Measurements from ENCODE around the gene HP. TPM values are rescaled to one million over a fixed set of nuclear protein-coding genes. Genes with fewer than 3 reads are reported as not detected.
A peak's percentile ranks its signal among the peaks of the same experiment; 100 is the strongest.
"Not testable (repeated sequence)": the region's sequence is repeated elsewhere in the genome, so short reads cannot be mapped to it uniquely, and the experiment has no call there.

HP gene
- 10 to 100 TPM; 19.4 to 83.0 TPM for total RNA-seq
- 10 to 100 TPM in 1 of 2 donors, 1 to 10 TPM in 1; 3.5 to 34.7 TPM for polyA plus RNA-seq
- long read RNA-seq, donor 1, transcript HP-209 (5 exons, 1,187 nt), result minor isoform, 26 of 74 reads
- long read RNA-seq, donor 1, transcript HP-202 (7 exons, 1,443 nt), result major isoform, 43 of 74 reads
- long read RNA-seq, donor 1, partial matches to known transcripts, result 4 of 74 reads
- long read RNA-seq, donor 1, other reads (novel, unspliced or antisense), result 0 of 74 reads
- long read RNA-seq, donor 2, transcript HP-202 (7 exons, 1,443 nt), result major isoform, 40 of 49 reads
- long read RNA-seq, donor 2, partial matches to known transcripts, result 4 of 49 reads
- long read RNA-seq, donor 2, other reads (novel, unspliced or antisense), result 4 of 49 reads

DNA sequence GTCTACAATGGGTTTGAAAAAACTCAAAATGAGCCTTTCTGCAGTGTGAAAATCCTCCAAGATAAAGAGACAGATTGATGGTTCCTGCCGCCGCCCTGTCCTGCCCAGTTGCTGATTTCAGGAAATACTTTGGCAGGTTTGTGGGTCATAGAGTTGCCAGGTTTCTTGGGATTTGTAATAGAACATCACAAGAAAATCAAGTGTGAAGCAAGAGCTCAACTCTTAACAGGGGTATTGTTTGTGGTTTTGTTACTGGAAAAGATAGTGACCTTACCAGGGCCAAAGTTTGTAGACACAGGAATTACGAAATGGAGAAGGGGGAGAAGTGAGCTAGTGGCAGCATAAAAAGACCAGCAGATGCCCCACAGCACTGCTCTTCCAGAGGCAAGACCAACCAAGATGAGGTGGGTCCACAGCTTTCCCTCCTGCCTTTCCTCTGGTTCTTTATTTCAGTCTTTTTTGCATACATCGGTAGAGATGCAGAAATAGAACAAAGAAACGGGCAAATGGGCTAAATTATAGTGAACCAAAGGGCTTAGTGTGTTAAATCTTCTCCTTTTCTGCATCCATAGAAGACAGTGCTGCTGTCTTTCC, at the start of gene HP:
HP (plus strand) TSS at position 252 of the 594 bp plus-strand sequence; CDS start at position 400, 148 bp downstream.
- H3K9me3 ChIP-seq (ENCODE audit: control insufficient read depth, low read length); H3K36me3 ChIP-seq (ENCODE audit: control insufficient read depth in 1 of 2, insufficient read depth in 2 of 2, low read length in 1 of 2); ATAC-seq (ENCODE audit: low FRiP score); H3K27me3 ChIP-seq (ENCODE audit: control insufficient read depth in 1 of 2, insufficient read depth in 2 of 2, low read length in 1 of 2); H3K27ac ChIP-seq (ENCODE audit: low read depth in 1 of 2, low read length in 2 of 2); DNase-seq; H3K4me3 ChIP-seq (ENCODE audit: low read length in 2 of 2); H3K4me1 ChIP-seq (ENCODE audit: control insufficient read depth in 1 of 2, insufficient read depth in 2 of 2, low read length in 2 of 2); intact Hi-C loops (cut with DNase I): not testable (repeated sequence)
- 82 to 83% methylated on average over 5 of the region's 5 CpGs for WGBS, 2 donors

DNA sequence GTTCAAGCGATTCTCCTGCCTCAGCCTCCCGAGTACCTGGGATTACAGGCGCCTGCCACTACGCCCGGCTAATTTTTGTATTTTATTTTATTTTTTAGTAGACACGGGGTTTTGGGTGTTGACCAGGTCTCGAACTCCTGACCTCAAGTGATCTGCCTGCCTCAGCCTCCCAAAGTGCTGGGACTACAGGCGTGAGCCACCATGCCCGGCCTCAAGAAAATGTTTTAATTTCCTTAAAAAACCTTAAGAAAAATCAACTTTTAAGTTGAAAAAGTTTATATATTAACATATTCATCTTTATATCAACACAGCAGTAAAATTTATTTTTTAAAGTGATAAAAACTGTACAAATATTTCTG, 46.3 kb upstream of the HP start:
- intact Hi-C loops (cut with DNase I), result loop anchor here in 1 of 2 donors (5.0 kb wide), 1 partner anchor 89 kb away; no protein-coding TSS in a partner anchor
- DNase-seq; H3K27me3 ChIP-seq (ENCODE audit: control insufficient read depth in 1 of 2, insufficient read depth in 2 of 2, low read length in 1 of 2); H3K9me3 ChIP-seq (ENCODE audit: control insufficient read depth, low read length); H3K36me3 ChIP-seq (ENCODE audit: control insufficient read depth in 1 of 2, insufficient read depth in 2 of 2, low read length in 1 of 2); H3K27ac ChIP-seq (ENCODE audit: low read depth in 1 of 2, low read length in 2 of 2); ATAC-seq (ENCODE audit: low FRiP score); H3K4me1 ChIP-seq (ENCODE audit: control insufficient read depth in 1 of 2, insufficient read depth in 2 of 2, low read length in 2 of 2); H3K4me3 ChIP-seq (ENCODE audit: low read length in 2 of 2): not testable (repeated sequence)
- WGBS, 2 donors, result 70 to 77% methylated on average over 9 of the region's 9 CpGs

DNA sequence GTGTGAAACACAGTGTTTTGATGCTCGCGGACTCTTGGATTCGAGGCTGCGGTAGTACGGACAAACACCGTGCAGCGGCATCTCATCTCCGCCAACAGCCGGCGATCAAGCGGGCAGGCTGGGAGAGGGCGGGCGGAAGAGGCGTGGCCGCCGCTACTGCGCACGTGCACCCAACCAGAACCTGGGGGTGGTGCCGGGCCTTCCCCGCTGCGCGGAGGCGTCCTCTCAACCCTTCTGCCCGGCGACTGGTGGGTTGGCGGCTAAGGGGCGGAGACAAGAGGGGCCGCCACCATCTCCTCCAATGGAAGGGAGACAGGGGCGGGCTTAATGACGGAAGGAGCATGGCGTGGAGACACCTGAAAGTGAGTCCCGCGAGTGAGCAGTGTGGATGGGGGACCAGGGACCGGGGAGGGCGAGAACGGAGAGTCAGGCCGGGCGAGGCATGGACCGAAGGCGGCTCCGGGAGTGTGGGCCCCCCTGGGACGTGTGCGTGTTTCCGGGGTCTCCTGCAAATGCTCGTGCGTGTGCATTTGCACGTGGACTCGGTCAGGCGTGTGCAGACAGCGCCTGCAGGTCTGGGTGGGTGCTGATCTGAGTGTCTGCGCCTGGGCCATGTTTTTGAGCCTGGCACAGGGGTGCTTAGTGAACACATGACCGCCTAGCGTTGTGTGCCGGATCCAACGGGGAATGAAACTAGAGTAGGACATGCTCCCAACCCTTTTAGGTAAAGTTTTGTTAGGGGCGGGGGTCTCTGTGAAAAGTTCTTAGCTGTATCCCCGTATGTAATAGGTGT, 45.7 kb upstream of the HP start, which contains the start of gene DHODH:
DHODH (plus strand) TSS at position 321 of the 793 bp plus-strand sequence; CDS start at position 342, 21 bp downstream.
- WGBS, 2 donors, result 0 to 1% methylated on average over 54 to 57 of the region's 57 CpGs
- no peaks in the 10 kb centered on the region for H3K9me3 ChIP-seq (ENCODE audit: control insufficient read depth, low read length)
- no peaks in the 10 kb centered on the region for H3K27me3 ChIP-seq (ENCODE audit: control insufficient read depth in 1 of 2, insufficient read depth in 2 of 2, low read length in 1 of 2)
- peak within 1 kb of the TSS; percentile 80 to 81 for H3K4me3 ChIP-seq (ENCODE audit: low read length in 2 of 2)
- peak within 1 kb of the TSS in 1 of 2 donors; percentile 32 for H3K27ac ChIP-seq (ENCODE audit: low read depth in 1 of 2, low read length in 2 of 2)
- no peaks in the 10 kb centered on the region for H3K36me3 ChIP-seq (ENCODE audit: control insufficient read depth in 1 of 2, insufficient read depth in 2 of 2, low read length in 1 of 2)
- DNase-seq, result peak; percentile 99
- ATAC-seq (ENCODE audit: low FRiP score), result peak; percentile 100
- intact Hi-C loops (cut with DNase I), result loop anchor here in 1 of 2 donors (5.0 kb wide), 1 partner anchor 89 kb away; no protein-coding TSS in a partner anchor
- H3K4me1 ChIP-seq (ENCODE audit: control insufficient read depth in 1 of 2, insufficient read depth in 2 of 2, low read length in 2 of 2), result no peaks in the 10 kb centered on the region

DNA sequence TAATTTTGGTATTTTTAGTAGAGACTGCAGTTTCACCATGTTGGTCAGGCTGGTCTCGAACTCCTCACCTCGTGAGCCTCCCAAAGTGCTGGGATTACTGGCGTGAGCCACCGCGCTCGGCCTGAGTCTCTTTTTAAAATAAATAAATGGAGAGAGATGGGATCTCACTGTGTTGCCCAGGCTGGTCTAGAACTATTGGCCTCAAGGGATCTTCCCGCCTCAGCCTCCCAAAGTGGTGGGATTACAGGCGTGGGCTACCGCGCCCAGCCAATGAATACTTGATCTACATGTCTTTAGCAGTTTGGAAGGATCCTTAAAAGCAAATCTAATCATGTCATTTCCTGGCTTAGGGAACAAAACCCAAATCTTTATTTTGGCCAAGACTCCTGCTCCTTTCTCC, 44.5 kb upstream of the HP start:
- intact Hi-C loops (cut with DNase I), result loop anchor here in 1 of 2 donors (5.0 kb wide), 1 partner anchor 88 kb away; no protein-coding TSS in a partner anchor
- Histone ChIP-seq H3K4me1 (ENCODE audit: control insufficient read depth in 1 of 2, insufficient read depth in 2 of 2, low read length in 2 of 2) (no peaks in the 10 kb centered on the region), H3K27me3 (ENCODE audit: control insufficient read depth in 1 of 2, insufficient read depth in 2 of 2, low read length in 1 of 2) (no peaks in the 10 kb centered on the region), H3K9me3 (ENCODE audit: control insufficient read depth, low read length) (no peaks in the 10 kb centered on the region), H3K27ac (ENCODE audit: low read depth in 1 of 2, low read length in 2 of 2) (no peak overlapping the region), H3K36me3 (ENCODE audit: control insufficient read depth in 1 of 2, insufficient read depth in 2 of 2, low read length in 1 of 2) (no peaks in the 10 kb centered on the region), H3K4me3 (ENCODE audit: low read length in 2 of 2) (no peak overlapping the region)
- no peak for ATAC-seq (ENCODE audit: low FRiP score)
- DNase-seq, result no peak
- WGBS, 2 donors, result 93 to 95% methylated on average over 10 of the region's 10 CpGs

- no peaks in the 10 kb centered on the region for H3K4me1 ChIP-seq (ENCODE audit: control insufficient read depth in 1 of 2, insufficient read depth in 2 of 2, low read length in 2 of 2)
- H3K27me3 ChIP-seq (ENCODE audit: control insufficient read depth in 1 of 2, insufficient read depth in 2 of 2, low read length in 1 of 2), result no peaks in the 10 kb centered on the region
- intact Hi-C loops (cut with DNase I), result no loop called here
- H3K4me3 ChIP-seq (ENCODE audit: low read length in 2 of 2), result no peak overlapping the region
- no peak overlapping the region for H3K27ac ChIP-seq (ENCODE audit: low read depth in 1 of 2, low read length in 2 of 2)
- 74 to 76% methylated on average over 9 of the region's 9 CpGs for WGBS, 2 donors
- ATAC-seq (ENCODE audit: low FRiP score), result no peak
- peaks cover 0 to 5% of the 10 kb centered on the region in 2 donors for H3K36me3 ChIP-seq (ENCODE audit: control insufficient read depth in 1 of 2, insufficient read depth in 2 of 2, low read length in 1 of 2)
- no peak for DNase-seq
- no peaks in the 10 kb centered on the region for H3K9me3 ChIP-seq (ENCODE audit: control insufficient read depth, low read length)
These were observed 41.7 kb upstream of the HP start for GRCh38 chr16:72012607-72013006.

DNA sequence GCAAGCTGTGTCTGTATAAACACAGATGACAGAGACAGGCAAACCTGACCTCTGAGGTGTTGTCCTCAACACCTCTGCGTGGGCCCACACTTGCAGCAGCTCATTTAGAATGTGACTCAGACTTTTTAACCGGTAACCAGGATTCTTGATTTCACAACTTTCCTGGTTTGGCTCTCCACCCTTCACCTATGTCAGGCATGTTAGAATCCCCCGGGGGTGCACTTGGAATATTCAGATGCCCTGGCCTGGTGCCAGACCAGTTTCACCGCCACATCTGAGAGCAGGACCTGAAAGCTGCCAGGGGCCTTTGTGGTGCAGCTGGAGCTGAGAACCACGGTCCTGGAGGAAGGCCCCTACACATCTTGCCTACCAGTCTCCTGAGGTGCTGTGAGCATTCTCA, 40.9 kb upstream of the HP start:
- H3K4me1 ChIP-seq (ENCODE audit: control insufficient read depth in 1 of 2, insufficient read depth in 2 of 2, low read length in 2 of 2), result no peaks in the 10 kb centered on the region
- no peaks in the 10 kb centered on the region for H3K27me3 ChIP-seq (ENCODE audit: control insufficient read depth in 1 of 2, insufficient read depth in 2 of 2, low read length in 1 of 2)
- peaks cover 0 to 5% of the 10 kb centered on the region in 2 donors for H3K36me3 ChIP-seq (ENCODE audit: control insufficient read depth in 1 of 2, insufficient read depth in 2 of 2, low read length in 1 of 2)
- no peak overlapping the region for H3K4me3 ChIP-seq (ENCODE audit: low read length in 2 of 2)
- 32 to 39% methylated on average over 5 of the region's 5 CpGs for WGBS, 2 donors
- no peak overlapping the region for H3K27ac ChIP-seq (ENCODE audit: low read depth in 1 of 2, low read length in 2 of 2)
- no peaks in the 10 kb centered on the region for H3K9me3 ChIP-seq (ENCODE audit: control insufficient read depth, low read length)
- DNase-seq, result no peak
- intact Hi-C loops (cut with DNase I), result no loop called here
- no peak for ATAC-seq (ENCODE audit: low FRiP score)

GRCh38 chr16:72013888-72014581, 40.3 kb upstream of the HP start:
- Histone ChIP-seq H3K27ac (ENCODE audit: low read depth in 1 of 2, low read length in 2 of 2) (no peak overlapping the region), H3K36me3 (ENCODE audit: control insufficient read depth in 1 of 2, insufficient read depth in 2 of 2, low read length in 1 of 2) (peaks cover 0 to 5% of the 10 kb centered on the region in 2 donors), H3K9me3 (ENCODE audit: control insufficient read depth, low read length) (no peaks in the 10 kb centered on the region), H3K4me1 (ENCODE audit: control insufficient read depth in 1 of 2, insufficient read depth in 2 of 2, low read length in 2 of 2) (no peaks in the 10 kb centered on the region), H3K4me3 (ENCODE audit: low read length in 2 of 2) (no peak overlapping the region), H3K27me3 (ENCODE audit: control insufficient read depth in 1 of 2, insufficient read depth in 2 of 2, low read length in 1 of 2) (no peaks in the 10 kb centered on the region)
- DNase-seq, result no peak
- no peak for ATAC-seq (ENCODE audit: low FRiP score)
- intact Hi-C loops (cut with DNase I), result no loop called here
- 51 to 58% methylated on average over 15 of the region's 15 CpGs for WGBS, 2 donors

- Histone ChIP-seq H3K4me3 (ENCODE audit: low read length in 2 of 2) (no peak overlapping the region), H3K36me3 (ENCODE audit: control insufficient read depth in 1 of 2, insufficient read depth in 2 of 2, low read length in 1 of 2) (peaks cover 0 to 5% of the 10 kb centered on the region in 2 donors), H3K27me3 (ENCODE audit: control insufficient read depth in 1 of 2, insufficient read depth in 2 of 2, low read length in 1 of 2) (no peaks in the 10 kb centered on the region), H3K27ac (ENCODE audit: low read depth in 1 of 2, low read length in 2 of 2) (no peak overlapping the region), H3K4me1 (ENCODE audit: control insufficient read depth in 1 of 2, insufficient read depth in 2 of 2, low read length in 2 of 2) (no peaks in the 10 kb centered on the region), H3K9me3 (ENCODE audit: control insufficient read depth, low read length) (no peaks in the 10 kb centered on the region)
- 86 to 91% methylated on average over 8 of the region's 8 CpGs for WGBS, 2 donors
- intact Hi-C loops (cut with DNase I), result no loop called here
- ATAC-seq (ENCODE audit: low FRiP score) (no peak), DNase-seq (no peak)
These were observed 39.6 kb upstream of the HP start for GRCh38 chr16:72014675-72015074.

Data from aorta (tissue), 5 donors.